Calu3 (cell line): Measurements from ENCODE around the gene SLC12A6. TPM values are rescaled to one million over a fixed set of nuclear protein-coding genes. Genes with fewer than 3 reads are reported as not detected.

Experiments
- BruUV-seq: library from RNA; stranded (reverse); fragments of 400-500 nt; replicated peaks from 2 replicates; lab custom pipeline; 2021; lab: Mats Ljungman, UMichigan
- CTCF ChIA-PET: fragments of 300-600 bp; sonication (Branson Sonifier 250); formaldehyde crosslinking; loops from one replicate; lab custom pipeline; 2022; ENCODE audit warnings: antibody characterized with exemption; lab: Charles Lee
- DNase-seq: peaks from one replicate; pipeline ENCODE4 v3.0.0; 2022
- H3K27ac Mint-ChIP-seq: one replicate; pipeline ENCODE4 v1.8.0; 2022; ENCODE audit warnings: mixed read lengths; ENCODE audit not compliant: unreplicated experiment
- H3K27me3 Mint-ChIP-seq: one replicate; pipeline ENCODE4 v1.8.0; 2022; ENCODE audit warnings: mixed read lengths; ENCODE audit not compliant: unreplicated experiment
- H3K36me3 Mint-ChIP-seq: one replicate; pipeline ENCODE4 v1.8.0; 2022; ENCODE audit warnings: mild to moderate bottlenecking, moderate library complexity, mixed read lengths; ENCODE audit not compliant: insufficient read depth, unreplicated experiment
- H3K4me1 Mint-ChIP-seq: one replicate; pipeline ENCODE4 v1.8.0; 2022; ENCODE audit warnings: mild to moderate bottlenecking, low read depth, mixed read lengths; ENCODE audit not compliant: unreplicated experiment
- H3K4me3 Mint-ChIP-seq: one replicate; pipeline ENCODE4 v1.8.0; 2022; ENCODE audit warnings: mild to moderate bottlenecking, low read depth, moderate library complexity, mixed read lengths; ENCODE audit not compliant: unreplicated experiment
- H3K9me3 Mint-ChIP-seq: one replicate; pipeline ENCODE4 v1.8.0; 2022; ENCODE audit warnings: low read depth, mixed read lengths; ENCODE audit not compliant: unreplicated experiment
- intact Hi-C: fragments of 100-400 bp; cut with micrococcal nuclease; formaldehyde crosslinking; loops from one replicate; pipeline ENCODE4 v1.10.0; 2022; ENCODE audit not compliant: unreplicated experiment
- total RNA-seq: library from RNA; stranded (reverse); gene quantifications from 2 replicates; pipeline ENCODE4 v1.2.3, GENCODE V29; 2022
- TF ChIP-seq, protein P1 (sequence below): fragments of 200-600 bp; IDR thresholded peaks from one replicate; pipeline ENCODE4 v1.8.0; 2022; ENCODE audit warnings: antibody characterized with exemption; ENCODE audit not compliant: unreplicated experiment

SLC12A6 gene
- total RNA-seq, 1 experiment from 2014 or later, result 3.8 TPM

DNA sequence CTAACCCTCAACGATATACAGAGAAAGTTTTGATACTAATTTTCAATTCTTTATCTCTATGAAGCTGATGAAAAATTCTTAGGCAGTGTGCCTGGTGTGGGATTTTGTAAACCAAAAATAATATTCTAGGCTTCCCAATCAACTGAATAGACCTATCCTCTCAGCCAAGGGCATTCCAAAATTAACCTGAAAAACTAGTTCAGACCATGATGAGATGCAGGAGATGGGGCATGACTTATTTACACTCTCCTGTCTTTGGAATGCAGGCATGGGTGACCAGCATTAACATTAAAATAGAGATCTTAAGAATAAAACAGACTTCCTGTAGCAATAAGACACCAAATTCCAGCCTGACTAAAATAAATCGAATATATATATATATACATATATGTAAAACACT is 37.2 kb upstream of the SLC12A6 start:
- Mint-ChIP-seq H3K36me3 (no peaks in the 10 kb centered on the region), H3K27me3 (no peaks in the 10 kb centered on the region), H3K4me3 (no peak overlapping the region), H3K9me3 (no peaks in the 10 kb centered on the region), H3K4me1 (no peaks in the 10 kb centered on the region), H3K27ac (no peak overlapping the region)
- CTCF ChIA-PET, result no interaction called here
- intact Hi-C loops, result no loop called here
- no peak for DNase-seq
- no TSS peak for BruUV-seq
- TF ChIP-seq, protein P1, sequence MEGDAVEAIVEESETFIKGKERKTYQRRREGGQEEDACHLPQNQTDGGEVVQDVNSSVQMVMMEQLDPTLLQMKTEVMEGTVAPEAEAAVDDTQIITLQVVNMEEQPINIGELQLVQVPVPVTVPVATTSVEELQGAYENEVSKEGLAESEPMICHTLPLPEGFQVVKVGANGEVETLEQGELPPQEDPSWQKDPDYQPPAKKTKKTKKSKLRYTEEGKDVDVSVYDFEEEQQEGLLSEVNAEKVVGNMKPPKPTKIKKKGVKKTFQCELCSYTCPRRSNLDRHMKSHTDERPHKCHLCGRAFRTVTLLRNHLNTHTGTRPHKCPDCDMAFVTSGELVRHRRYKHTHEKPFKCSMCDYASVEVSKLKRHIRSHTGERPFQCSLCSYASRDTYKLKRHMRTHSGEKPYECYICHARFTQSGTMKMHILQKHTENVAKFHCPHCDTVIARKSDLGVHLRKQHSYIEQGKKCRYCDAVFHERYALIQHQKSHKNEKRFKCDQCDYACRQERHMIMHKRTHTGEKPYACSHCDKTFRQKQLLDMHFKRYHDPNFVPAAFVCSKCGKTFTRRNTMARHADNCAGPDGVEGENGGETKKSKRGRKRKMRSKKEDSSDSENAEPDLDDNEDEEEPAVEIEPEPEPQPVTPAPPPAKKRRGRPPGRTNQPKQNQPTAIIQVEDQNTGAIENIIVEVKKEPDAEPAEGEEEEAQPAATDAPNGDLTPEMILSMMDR, result no peak

DNA sequence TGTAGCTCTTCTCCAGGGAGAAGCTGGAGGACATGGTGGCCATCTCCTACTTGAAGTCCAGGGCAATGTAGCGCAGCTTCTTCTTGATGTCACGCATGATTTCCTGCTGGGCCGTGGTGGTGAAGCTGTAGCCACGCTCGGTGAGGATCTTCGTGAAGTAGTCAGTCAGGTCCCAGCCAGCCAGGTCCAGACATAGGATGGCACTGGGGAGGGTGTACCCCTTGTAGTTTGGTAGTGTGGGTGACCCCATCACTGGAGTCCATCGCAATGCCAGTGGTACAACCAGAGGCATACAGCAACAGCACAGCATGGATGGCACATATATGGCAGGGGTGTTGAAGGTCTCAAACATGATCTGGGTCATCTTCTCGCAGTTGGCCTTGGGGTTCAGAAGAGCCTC is 36.4 kb upstream of the SLC12A6 start:
- BruUV-seq, result no TSS peak
- H3K27me3 Mint-ChIP-seq, result no peaks in the 10 kb centered on the region
- no peak overlapping the region for H3K27ac Mint-ChIP-seq
- H3K4me1 Mint-ChIP-seq, result no peaks in the 10 kb centered on the region
- intact Hi-C loops, result no loop called here
- no peak for DNase-seq
- no peaks in the 10 kb centered on the region for H3K36me3 Mint-ChIP-seq
- H3K4me3 Mint-ChIP-seq, result no peak overlapping the region
- H3K9me3 Mint-ChIP-seq, result no peaks in the 10 kb centered on the region
- CTCF ChIA-PET, result no interaction called here
- TF ChIP-seq, protein P1, result no peak

DNA sequence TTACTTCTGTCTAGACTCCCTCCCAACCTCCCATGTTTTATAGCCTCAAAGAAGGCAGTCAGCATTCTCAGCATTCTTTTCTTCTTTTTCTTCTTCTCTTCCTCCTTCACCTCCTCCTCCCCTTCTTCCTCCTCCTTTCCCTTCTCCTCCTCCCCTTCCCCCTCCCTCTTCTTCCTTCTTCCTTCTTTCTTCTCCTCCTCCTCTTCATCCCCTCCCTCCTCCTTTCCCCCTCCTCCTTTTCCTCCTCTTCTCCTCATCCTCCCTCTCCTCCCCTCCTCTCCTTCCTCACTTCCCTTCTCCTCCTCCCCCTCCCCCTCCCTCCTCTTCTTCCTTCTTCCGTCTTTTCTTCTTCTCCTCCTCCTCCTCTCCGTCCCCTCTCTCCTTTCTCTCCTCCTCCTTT is 33.1 kb upstream of the SLC12A6 start:
- Mint-ChIP-seq H3K36me3 (peaks cover 16% of the 10 kb centered on the region), H3K4me3 (no peak overlapping the region), H3K9me3 (no peaks in the 10 kb centered on the region), H3K27me3 (no peaks in the 10 kb centered on the region), H3K4me1 (no peaks in the 10 kb centered on the region), H3K27ac (no peak overlapping the region)
- CTCF ChIA-PET, result no interaction called here
- intact Hi-C loops, result no loop called here
- BruUV-seq, result no TSS peak
- no peak for DNase-seq
- TF ChIP-seq, protein P1, result no peak

DNA sequence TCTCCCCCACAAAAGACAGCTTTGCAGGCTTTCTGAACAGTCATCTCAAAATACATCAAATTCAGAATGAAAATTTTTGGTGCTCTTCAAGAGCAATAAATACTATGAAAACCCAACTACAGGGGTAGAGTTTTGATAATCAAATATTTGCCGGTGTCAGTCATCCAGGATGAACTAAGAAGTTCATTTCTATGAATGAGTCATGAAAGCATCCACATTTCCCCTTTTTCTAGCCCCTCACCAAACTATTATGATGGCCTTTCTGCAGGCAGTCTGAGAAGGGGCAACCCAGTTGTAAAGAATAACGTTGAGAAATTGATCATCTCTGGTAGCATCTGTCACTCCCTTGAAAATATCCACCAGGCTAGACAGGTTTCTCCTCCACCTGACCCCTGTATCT is 32.5 kb upstream of the SLC12A6 start:
- intact Hi-C loops, result no loop called here
- Mint-ChIP-seq H3K4me1 (no peaks in the 10 kb centered on the region), H3K27me3 (no peaks in the 10 kb centered on the region), H3K9me3 (no peaks in the 10 kb centered on the region), H3K36me3 (peaks cover 16% of the 10 kb centered on the region), H3K27ac (no peak overlapping the region), H3K4me3 (no peak overlapping the region)
- CTCF ChIA-PET, result no interaction called here
- no peak for DNase-seq
- TF ChIP-seq, protein P1, result no peak
- no TSS peak for BruUV-seq
